CD4-positive, alpha-beta T cell treated with Interleukin-12 subunit alpha and Interleukin-12 subunit beta, for 1 hour (primary cell): ENCODE results near the gene NADSYN1.
"Not testable (repeated sequence)": the region's sequence is repeated elsewhere in the genome, so short reads cannot be mapped to it uniquely, and the experiment has no call there.

Experiments used
- DNase-seq: peaks from one replicate; pipeline ENCODE4 v3.0.0-alpha.2; 2020

NADSYN1 gene

DNA sequence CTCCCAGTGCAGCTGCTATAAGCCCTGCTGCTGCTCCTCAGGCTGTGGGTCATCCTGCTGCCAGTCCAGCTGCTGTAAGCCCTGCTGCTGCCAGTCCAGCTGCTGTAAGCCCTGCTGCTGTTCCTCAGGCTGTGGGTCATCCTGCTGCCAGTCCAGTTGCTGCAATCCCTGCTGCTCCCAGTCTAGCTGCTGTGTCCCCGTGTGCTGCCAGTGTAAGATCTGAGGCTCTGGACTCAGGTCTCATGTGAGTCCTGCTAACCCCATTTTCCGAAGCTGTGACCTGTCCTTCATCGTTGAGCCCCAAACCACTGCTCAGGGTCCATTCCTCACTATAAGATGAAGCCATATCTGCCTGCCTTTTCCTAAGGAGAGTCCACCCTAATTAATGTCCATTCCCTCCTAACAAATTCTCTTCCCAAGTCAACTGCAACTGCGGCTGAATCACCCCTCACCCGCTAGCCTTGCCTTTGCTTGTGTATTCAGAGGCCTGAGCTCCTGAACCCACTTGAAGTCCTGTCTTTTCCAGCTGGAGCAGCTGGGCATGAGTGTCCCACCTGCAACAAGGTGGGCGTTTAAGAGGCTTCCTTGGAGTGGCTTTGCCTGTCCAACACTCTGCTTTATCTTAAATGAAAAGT lies 74.7 kb downstream of the NADSYN1 start:
- DNase-seq: no peak

DNA sequence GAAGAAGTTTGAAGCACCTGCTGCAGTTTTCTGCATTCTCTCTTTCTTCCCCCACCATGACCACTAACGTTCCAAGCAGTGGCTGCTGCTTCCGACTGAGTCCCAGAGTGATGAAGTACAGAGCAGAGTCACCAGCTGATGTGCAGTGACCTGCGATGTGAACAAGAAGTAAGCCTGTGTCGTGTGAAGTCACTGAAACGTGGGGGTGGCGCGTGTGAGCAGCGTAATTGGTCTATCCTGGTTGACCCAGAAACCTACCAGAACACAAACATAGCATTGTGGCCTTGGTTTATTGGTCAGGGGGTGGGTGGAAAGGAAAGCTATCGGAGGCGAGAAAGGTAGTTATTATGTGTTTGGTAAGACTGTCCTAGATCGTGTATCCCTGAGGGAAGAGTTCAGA lies 77.6 kb downstream of the NADSYN1 start:
- no peak for DNase-seq

DNA sequence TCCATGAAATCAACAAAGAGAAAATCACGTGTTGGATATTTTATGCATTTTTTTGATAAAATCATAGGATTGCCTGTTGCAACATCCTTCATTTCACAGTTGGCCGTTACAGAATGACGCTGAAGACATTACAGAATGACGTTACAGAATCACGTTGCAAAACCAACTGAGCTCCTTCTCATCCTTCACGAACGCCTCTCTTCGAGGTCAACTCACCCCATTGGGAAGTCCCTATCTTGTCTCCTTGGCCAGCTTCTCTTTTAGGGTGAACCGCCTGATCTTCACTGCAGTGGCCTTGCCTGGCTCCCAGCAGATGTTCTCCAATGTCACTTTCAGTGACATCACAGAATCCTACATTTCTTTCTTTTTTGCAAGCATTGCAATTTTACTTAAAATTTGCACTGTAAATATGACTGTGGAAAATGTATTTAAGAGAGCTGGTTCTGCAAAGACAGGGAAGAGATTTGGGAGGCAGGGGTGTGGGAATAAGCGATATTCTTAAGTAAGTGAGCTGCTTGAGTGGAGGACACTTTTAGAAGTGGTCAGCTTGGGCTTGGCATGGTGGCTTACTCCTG lies 79.1 kb downstream of the NADSYN1 start:
- no peak for DNase-seq

DNA sequence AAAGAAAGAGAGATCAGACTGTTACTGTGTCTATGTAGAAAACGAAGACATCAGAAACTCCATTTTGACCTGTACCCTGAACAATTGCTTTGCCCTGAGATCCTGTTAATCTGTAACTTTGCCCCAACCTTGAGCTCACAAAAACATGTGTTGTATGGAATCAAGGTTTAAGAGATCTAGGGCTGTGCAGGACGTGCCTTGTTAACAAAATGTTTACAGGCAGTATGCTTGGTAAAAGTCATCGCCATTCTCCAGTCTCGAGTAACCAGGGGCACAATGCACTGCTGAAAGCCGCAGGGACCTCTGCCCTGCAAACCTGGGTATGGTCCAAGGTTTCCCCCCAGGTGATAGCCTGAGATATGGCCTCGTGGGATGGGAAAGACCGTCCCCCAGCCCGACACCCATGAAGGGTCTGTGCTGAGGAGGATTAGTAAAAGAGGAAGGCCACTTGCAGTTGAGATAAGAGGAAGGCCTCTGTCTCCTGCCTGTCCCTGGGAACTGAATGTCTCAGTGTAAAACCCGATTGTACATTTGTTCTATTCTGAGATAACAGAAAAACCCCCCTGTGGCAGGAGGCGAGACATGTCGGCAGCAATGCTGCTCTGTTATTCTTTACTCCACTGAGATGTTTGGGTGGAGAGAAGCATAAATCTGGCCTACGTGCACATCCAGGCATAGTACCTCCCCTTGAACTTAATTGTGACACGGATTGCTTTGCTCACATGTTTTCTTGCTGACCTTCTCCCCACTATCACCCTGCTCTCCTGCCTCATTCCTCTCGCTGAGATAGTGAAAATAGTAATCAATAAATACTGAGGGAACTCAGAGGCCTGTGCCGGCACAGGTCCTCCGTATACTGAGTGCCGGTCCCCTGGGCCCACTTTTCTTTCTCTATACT lies 82.0 kb downstream of the NADSYN1 start:
- DNase-seq: not testable (repeated sequence)

DNA sequence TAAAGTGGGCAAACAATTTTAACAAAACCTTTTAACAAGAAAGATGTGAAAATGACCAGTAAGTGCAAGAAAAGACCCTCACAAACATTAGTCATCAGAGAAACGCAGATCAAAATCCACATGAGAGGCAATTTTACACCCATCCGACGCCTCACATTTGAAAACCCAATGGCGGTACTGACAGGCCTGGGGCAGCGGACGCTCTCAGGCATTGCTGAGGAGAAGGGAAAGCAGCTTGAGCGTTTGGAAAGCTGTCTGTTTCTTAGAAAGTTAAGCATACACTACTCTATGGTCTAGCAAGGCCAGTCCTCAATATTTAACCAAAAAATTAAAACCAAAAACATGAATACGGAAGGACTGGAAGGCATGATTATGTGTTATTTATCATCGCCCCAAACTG lies 82.8 kb downstream of the NADSYN1 start:
- DNase-seq: no peak

DNA sequence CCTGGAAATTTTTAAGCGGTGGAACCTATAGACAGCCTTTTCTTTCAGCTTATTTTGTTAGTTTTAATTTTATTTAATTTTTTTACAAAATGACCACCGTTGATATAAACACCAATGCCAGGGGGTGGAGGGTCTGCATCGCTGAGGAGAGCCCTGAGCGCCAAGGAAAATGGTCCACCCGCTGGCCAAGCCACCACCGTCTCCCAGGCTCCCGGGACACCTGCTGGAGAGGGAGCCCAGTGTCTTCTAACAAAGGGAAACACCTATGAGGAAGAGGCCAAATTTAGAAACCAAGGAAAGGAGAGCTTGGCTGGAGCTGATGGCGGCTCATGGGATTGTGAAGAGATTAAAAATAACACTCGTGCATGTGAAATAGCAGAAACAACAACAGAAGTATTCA lies 84.5 kb downstream of the NADSYN1 start:
- no peak for DNase-seq

DNA sequence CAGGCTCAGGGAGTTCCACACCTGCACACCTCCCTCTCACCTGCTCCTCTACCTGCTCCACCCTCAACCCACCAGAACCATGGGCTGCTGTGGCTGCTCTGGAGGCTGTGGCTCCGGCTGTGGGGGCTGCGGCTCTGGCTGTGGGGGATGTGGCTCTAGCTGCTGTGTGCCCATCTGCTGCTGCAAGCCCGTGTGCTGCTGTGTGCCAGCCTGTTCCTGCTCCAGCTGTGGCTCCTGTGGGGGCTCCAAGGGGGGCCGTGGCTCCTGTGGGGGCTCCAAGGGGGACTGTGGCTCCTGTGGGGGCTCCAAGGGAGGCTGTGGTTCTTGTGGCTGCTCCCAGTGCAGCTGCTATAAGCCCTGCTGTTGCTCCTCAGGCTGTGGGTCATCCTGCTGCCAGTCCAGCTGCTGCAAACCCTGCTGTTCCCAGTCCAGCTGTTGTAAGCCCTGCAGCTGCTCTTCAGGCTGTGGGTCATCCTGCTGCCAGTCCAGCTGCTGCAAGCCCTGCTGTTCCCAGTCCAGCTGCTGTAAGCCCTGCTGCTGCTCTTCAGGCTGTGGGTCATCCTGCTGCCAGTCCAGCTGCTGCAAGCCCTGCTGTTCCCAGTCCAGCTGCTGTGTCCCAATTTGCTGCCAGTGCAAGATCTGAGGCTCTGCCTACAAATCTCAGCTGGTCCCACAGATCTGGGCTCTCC lies 85.1 kb downstream of the NADSYN1 start, which contains the start of gene KRTAP5-8:
Gene KRTAP5-8 (plus strand): TSS at position 49 of the 689 bp plus-strand sequence. CDS start 31 bp downstream, at position 80.
- DNase-seq: not testable (repeated sequence)

DNA sequence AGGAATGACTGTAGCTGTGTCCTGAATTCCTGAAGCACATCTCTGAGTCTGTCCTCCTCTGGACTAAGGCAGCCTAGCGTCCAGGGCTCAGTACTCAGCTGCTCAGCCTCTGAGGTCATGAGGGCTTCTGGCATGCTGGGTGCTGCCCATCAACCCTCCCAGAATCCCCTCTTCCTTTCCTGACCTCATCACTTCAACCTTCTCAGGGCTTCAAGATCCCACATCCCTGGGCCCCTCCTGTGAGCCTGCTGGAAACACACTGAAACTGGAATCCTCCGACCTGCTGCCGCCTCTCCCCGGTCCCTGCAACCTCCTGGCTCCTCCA lies 85.6 kb downstream of the NADSYN1 start:
- DNase-seq: no peak

DNA sequence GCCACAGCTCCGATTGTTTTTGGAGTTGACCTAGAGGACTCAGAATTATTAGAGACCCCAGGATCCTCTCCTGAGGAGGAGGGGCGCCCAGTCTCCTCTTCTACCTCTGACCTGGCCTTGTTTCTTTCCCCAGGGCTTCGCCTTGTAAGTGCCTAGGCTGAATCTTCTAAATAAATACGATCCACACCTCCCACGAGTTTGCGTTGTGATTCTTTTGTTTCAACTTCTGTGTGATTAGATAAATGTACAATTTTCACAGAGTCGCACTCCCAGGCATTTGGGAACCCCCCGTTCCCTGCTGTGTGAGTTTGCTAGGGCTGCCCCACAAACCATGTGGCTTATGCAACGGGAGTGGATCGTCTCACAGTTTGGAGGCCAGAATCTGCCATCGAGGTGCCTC lies 86.0 kb downstream of the NADSYN1 start:
- DNase-seq: no peak

DNA sequence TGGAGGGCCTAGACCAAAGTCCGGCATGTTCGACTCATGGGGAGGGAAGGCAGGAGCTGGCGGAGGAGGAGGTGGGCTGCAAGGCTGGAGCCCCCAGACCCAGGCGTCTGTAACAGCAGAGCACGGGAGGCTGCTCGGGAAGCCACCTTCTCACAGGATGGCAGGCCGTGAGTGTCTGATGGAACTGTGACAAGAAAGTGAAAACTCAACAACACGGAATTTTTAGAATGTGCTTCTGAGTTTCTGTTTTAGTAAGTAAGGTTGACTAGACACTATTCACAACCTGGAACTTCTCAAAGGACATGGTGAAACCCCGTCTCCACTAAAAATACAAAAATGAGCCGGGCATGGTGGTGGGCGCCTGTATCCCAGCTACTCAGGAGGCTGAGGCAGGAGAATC lies 87.0 kb downstream of the NADSYN1 start:
- DNase-seq: not testable (repeated sequence)

DNA sequence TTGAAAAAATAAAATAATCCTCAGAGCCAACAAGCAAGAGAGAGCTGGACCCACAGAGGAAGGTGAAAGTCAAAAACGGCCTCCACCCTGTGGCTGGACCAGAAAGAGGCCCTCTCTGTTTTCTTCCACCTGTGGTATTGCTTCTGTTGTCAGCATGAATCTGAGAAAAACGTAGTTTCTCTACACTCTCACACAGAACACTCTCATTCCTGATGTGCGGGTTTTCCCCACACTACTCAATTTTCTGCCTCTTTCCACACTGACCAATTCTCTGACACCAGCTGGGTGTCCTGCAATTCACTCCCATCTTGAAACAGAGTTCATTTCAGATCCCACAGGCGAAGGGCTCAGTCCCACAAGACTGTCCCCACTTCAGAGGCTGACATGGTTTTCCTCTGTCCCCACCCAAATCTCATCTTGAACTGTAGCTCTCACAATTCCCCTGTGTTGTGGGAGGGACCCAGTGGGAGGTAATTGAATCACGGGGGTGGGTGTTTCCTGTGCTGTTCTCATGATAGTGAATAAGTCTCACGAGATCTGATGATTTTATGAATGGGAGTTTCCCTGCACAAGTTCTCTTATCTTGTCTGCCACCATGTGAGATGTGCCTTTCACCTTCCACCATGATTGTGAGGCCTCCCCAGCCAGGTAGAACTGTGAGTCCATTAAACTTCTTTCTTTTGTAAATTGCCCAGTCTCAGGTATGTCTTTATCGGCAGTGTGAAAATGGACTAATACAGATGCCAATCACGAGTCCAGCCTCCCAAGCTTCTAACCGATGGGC lies 87.7 kb downstream of the NADSYN1 start:
- DNase-seq: not testable (repeated sequence)

DNA sequence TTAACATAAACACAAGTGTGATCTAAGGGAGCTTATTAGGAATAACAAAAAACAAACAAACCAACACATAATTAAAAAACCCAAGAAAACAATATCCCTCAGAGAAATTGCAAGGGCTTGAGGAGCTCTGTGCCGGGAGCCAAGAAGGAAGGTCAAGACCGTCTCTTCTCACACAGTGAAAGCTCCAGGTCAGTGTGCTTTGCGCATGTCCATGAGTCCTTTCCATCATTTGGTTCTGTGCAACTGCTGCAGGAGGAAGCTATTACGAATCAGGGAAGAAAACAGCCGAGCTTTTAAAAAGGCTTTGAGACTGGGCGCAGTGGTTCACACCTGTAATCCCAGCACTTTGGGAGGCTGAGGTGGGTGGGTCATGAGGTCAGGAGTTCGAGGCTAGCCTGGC lies 89.4 kb downstream of the NADSYN1 start:
- DNase-seq: no peak

DNA sequence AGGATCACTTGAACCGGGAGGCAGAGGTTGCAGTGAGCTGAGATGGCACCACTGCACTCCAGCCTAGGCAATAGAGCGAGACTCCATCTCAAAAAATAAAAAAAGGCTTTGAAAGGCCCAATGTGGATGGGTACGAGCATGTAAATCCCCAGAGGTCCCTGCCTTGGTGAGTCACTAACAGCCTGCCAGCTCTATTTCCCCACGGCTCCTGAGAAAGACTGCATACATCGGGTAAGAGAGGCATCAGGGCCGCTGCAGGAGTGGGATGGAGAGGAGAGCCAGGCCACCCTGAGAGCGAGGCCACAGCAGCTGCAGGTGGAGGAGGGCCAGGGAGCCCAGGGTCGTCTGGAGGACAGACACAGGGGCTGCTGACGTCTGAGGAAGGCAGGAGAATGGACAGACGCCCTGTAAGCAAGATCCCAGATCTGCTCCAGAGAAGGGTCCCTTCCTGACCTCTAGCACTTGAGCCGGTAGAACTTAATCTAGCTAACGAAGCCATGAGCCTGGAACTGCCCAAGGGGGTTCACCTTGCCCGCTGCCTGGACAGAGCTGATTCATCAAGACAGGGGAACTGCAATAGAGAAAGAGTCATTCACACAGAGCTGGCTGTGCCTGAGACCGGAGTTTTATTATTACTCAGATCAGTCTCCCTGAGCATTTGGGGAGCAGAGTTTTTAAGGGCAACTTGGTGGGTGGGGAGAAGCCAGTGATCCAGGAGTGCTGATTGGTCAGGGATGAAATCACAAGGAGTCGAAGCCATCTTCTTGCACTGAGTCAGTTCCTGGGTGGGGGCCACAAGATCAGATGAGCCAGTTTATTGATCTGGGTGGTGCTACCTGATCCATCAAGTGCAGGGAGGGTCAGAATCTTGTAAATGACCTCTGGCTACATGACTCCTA lies 90.1 kb downstream of the NADSYN1 start:
- DNase-seq: no peak

DNA sequence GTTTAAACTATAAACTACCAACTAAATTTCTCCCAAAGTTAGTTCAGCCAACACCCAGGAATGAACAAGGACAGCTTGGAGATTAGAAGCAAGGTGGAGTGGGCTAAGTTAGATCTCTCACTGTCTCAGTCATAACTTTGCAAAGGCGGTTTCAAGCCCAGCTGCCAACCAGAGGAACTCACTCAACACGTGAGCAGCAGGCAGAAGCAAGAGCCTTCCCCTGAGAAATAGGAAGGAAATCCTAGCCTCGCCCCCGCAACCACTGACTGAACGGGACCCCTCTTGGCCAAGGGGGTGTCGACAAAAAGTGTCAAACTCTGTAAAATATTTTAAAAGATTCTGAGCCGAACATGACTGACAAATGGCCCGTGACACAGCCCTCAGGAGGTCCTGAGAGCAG lies 90.9 kb downstream of the NADSYN1 start:
- DNase-seq: no peak

DNA sequence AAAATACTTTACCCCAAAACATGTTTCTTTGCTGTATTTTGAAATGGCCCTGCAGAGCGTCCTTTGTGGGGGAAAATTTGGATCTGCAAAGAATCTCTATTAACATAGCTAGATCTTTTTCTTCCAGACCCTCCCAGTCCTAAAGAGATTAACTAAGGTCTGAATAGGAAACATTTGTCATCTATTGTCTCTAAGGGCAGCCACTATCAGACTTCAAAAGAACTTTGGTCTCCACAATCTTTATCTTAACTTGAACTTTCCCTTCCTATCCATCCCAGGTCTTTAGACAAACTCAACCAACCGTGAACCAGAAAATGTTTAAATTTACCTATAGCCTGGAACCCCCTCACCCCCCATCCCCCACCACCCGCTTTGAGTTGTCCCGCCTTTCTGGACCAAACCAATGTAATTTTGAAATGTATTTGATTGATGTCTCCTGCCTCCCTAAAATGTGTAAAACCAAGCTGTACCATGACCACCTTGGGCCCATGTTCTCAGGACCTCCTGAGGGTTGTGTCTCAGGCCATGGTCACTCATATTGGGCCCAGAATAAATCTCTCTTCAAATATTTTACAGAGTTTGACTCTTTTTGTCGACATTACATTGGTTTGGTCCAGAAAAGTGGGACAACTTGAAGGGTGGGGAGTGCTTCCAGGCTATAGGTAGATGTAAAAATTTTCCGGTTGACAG lies 91.7 kb downstream of the NADSYN1 start:
- no peak for DNase-seq

DNA sequence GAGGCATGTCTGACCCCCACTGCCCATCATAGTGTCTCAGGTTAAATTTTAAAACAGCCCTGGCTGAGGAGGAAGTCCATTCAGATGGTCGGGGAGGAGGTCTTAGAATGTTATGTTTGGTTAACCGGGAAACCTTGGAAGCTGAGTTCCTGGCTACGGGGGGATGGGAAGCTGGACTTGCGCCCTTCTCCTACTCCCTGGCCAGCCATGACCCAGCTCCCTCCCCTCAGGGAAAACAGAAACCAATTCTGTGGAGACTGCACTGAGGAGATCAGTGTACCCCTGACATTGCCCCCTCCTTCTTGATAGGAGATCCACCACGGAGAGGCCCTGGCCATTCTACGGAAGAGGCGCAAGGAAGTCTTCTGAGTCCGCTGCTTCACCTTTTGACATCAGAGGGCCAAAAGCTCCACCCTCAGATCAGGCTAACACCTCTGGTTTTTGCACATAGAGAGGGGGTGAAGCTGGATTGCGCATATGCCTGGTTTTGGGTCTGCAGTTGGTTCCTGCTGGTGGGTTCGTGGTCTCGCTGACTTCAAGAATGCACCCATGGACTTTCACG lies 92.5 kb downstream of the NADSYN1 start:
- no peak for DNase-seq

DNA sequence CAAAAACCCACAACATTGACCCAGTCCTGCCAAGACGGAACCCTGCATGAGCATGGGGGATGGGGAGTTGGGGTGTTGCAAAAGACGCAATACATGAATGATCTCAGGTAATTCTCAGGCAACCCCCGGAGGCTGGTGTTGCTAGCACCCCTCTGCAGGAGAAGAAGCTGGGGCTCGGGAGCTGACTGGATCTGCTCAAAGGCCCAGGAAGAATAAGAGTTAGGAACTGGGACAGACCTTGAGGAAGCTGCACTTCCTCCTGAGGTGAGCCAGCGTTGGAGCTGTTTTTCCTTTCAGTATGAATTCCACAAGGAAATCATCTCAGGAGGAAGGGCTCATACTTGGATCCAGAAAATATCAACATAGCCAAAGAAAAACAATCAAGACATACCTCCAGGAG lies 95.1 kb downstream of the NADSYN1 start, which contains the start of gene KRTAP5-9:
Gene KRTAP5-9 (plus strand): TSS at position 301 of the 400 bp plus-strand sequence. CDS start 238 bp downstream, outside the sequence.
- DNase-seq: no peak

DNA sequence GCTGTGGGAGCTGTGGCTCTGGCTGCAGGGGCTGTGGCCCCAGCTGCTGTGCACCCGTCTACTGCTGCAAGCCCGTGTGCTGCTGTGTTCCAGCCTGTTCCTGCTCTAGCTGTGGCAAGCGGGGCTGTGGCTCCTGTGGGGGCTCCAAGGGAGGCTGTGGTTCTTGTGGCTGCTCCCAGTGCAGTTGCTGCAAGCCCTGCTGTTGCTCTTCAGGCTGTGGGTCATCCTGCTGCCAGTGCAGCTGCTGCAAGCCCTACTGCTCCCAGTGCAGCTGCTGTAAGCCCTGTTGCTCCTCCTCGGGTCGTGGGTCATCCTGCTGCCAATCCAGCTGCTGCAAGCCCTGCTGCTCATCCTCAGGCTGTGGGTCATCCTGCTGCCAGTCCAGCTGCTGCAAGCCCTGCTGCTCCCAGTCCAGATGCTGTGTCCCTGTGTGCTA lies 95.7 kb downstream of the NADSYN1 start:
- no peak for DNase-seq
